DOHH2 (cell line): ENCODE data around the gene CCNE1.

ENCODE experiments used
- EZH2phosphoT487 ChIP-seq: fragments of 200-600 bp; sonication (generic); IDR thresholded peaks from 2 replicates; pipeline ENCODE4 v1.6.1; 2017; ENCODE audit warnings: borderline replicate concordance, mild to moderate bottlenecking, antibody characterized with exemption, low read length, moderate library complexity, mixed read lengths
- TF ChIP-seq, protein P1 (sequence below): fragments of 200-600 bp; sonication (generic); IDR thresholded peaks from one replicate; pipeline ENCODE4 v1.5.1; 2014; ENCODE audit warnings: antibody characterized with exemption, mild to moderate bottlenecking, low read depth, low read length; ENCODE audit not compliant: poor library complexity, severe bottlenecking

DNA sequence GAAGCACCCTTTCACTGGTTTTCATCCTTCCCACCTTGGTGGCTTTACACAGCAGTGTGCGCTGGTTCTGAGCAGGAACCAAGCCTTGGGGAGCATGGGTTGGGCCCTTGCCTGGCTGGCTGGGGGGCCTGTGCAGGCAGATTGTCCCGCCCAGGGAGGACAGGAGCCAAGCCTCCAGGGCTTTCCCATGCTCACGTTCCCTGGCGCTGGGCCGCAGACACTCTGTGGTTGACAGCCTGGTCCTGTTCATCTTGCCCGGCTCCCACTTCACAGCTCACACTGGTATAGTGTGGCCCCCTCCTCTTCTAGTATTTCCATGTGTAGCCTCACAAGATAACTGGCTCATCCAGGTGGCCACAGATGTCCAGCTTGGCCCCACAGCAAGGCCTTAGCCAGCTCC lies 4.6 kb upstream of the CCNE1 start:
- TF ChIP-seq, protein P1, sequence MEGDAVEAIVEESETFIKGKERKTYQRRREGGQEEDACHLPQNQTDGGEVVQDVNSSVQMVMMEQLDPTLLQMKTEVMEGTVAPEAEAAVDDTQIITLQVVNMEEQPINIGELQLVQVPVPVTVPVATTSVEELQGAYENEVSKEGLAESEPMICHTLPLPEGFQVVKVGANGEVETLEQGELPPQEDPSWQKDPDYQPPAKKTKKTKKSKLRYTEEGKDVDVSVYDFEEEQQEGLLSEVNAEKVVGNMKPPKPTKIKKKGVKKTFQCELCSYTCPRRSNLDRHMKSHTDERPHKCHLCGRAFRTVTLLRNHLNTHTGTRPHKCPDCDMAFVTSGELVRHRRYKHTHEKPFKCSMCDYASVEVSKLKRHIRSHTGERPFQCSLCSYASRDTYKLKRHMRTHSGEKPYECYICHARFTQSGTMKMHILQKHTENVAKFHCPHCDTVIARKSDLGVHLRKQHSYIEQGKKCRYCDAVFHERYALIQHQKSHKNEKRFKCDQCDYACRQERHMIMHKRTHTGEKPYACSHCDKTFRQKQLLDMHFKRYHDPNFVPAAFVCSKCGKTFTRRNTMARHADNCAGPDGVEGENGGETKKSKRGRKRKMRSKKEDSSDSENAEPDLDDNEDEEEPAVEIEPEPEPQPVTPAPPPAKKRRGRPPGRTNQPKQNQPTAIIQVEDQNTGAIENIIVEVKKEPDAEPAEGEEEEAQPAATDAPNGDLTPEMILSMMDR: no peak
- no peak for TF ChIP-seq EZH2phosphoT487
